Neutrophil (primary cell): ENCODE data around the gene TMOD2.

Experiments used
- H3K27ac ChIP-seq: fragments of 200-600 bp; sonication (generic); 2 replicates; pipeline ENCODE4 v1.5.1; 2016; ENCODE audit warnings: mild to moderate bottlenecking, moderate library complexity
- H3K27me3 ChIP-seq: fragments of 200-600 bp; sonication (generic); 2 replicates; pipeline ENCODE4 v1.6.0; 2016; ENCODE audit warnings: mild to moderate bottlenecking
- H3K36me3 ChIP-seq: fragments of 200-600 bp; sonication (generic); 2 replicates; pipeline ENCODE4 v1.5.1; 2017
- H3K4me1 ChIP-seq, 2 experiments: fragments of 200-600 bp in 1 of 2; sonication (generic) in 1 of 2; 1 replicate in 1 of 2; 2 replicates in 1 of 2; pipeline versions ENCODE4 v1.5.1 to v1.6.1; 2013 to 2016; ENCODE audit warnings: low read depth in 1 of 2, low read length in 1 of 2, mild to moderate bottlenecking in 1 of 2, moderate library complexity in 1 of 2; ENCODE audit not compliant: control insufficient read depth in 1 of 2, insufficient read depth in 1 of 2
- H3K4me3 ChIP-seq, 2 experiments: fragments of 200-600 bp in 1 of 2; sonication (generic) in 1 of 2; 1 replicate in 1 of 2; 2 replicates in 1 of 2; pipeline ENCODE4 v1.5.1; 2013 to 2016; ENCODE audit warnings: low read depth in 1 of 2, low read length in 1 of 2, mild to moderate bottlenecking in 1 of 2, moderate library complexity in 1 of 2
- H3K9me3 ChIP-seq: fragments of 200-600 bp; sonication (generic); 2 replicates; pipeline ENCODE4 v1.5.1; 2016
- TF ChIP-seq, protein P1 (sequence below): fragments of 200-600 bp; sonication (generic); IDR thresholded peaks from 2 replicates; pipeline ENCODE4 v1.5.1; 2016; ENCODE audit warnings: antibody characterized with exemption

Gene TMOD2

DNA sequence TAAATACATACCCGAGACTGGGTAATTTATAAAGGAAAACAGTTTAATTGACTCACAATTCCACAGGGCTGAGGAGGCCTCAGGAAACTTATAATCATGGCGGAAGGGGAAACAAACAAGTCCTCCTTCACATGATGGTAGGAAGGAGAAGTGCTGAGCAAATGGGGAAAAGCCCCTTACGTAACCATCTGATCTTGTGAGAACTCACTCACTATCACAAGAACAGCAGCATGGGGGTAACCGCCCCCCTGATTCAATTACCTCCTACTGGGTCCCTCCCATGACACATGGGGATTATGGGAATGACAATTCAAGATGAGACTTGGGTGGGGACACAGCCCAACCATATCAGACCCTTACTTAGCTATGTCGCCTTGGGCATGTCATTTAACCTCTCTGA, 42.4 kb upstream of the TMOD2 start:
- no peaks in the 10 kb centered on the region for H3K36me3 ChIP-seq
- H3K4me3 ChIP-seq, result no peak overlapping the region
- H3K9me3 ChIP-seq, result no peaks in the 10 kb centered on the region
- no peaks in the 10 kb centered on the region for H3K27me3 ChIP-seq
- TF ChIP-seq, protein P1, sequence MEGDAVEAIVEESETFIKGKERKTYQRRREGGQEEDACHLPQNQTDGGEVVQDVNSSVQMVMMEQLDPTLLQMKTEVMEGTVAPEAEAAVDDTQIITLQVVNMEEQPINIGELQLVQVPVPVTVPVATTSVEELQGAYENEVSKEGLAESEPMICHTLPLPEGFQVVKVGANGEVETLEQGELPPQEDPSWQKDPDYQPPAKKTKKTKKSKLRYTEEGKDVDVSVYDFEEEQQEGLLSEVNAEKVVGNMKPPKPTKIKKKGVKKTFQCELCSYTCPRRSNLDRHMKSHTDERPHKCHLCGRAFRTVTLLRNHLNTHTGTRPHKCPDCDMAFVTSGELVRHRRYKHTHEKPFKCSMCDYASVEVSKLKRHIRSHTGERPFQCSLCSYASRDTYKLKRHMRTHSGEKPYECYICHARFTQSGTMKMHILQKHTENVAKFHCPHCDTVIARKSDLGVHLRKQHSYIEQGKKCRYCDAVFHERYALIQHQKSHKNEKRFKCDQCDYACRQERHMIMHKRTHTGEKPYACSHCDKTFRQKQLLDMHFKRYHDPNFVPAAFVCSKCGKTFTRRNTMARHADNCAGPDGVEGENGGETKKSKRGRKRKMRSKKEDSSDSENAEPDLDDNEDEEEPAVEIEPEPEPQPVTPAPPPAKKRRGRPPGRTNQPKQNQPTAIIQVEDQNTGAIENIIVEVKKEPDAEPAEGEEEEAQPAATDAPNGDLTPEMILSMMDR, result no peak
- no peaks in the 10 kb centered on the region for H3K4me1 ChIP-seq
- H3K27ac ChIP-seq, result no peak overlapping the region

DNA sequence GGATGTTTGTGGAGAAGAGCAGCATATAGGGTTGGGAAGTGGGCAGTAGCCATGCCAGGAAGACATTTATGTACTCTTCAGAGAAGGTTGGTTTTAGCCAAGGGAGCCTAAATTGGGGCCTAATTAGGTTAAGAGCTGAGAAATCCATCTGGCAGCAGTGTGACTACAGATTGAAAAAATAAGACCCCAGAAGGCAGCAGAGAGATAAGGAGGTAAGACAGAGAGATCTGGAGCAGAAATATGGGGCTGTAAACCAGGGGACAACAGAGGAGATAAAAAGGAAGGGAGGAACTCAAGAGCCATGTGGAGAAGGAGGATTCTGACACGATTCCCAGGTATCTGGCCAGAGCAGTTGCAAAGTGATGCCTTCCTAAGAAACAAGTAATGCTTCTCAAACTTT, 37.2 kb upstream of the TMOD2 start:
- Histone ChIP-seq H3K4me3 (no peak overlapping the region), H3K27ac (no peak overlapping the region), H3K4me1 (no peaks in the 10 kb centered on the region), H3K9me3 (no peaks in the 10 kb centered on the region), H3K36me3 (no peaks in the 10 kb centered on the region), H3K27me3 (no peaks in the 10 kb centered on the region)
- TF ChIP-seq, protein P1, result no peak

DNA sequence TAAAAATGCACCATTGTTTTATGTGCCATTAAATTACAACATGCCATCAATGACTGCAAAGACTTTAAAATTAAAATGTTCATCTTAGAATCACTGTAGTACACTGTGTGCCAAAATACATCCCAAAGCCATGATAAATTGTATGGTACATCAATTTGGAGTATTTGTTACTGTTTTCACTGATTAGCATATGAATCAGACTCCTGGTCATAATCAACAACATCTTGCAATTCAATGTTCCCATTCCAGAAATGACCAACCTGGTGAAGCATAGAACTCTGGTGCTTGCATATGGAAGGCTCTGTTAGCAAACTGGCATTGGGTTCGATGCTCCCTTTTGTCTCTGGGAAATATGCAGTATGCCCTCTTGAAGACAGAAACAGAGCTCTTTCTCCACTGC, 36.5 kb upstream of the TMOD2 start:
- TF ChIP-seq, protein P1, result no peak
- H3K9me3 ChIP-seq, result no peaks in the 10 kb centered on the region

DNA sequence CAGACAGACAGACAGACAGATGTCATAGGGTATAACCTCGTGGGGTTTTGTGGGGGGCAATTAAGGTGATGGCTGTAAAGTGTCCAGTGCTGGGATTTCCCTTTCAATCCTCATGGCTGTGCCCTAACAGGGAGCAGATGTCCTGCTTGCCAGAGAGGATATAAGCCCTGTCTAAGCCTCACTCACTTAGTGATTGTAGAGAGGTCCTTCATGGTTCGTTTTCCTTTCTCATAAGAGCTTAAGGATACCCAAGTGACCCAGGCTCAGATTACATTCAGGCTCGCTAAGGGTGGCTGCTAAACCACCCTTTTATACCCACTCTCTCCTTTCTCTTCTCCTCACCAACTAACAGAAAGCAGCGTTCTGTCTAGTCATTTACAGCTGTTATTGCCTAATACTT, 33.2 kb upstream of the TMOD2 start:
- Histone ChIP-seq H3K9me3 (no peaks in the 10 kb centered on the region), H3K27me3 (no peaks in the 10 kb centered on the region), H3K4me3 (no peak overlapping the region), H3K27ac (no peak overlapping the region), H3K36me3 (peaks cover under 1% of the 10 kb centered on the region), H3K4me1 (no peaks in the 10 kb centered on the region)
- TF ChIP-seq, protein P1, result no peak

More for the DNA sequence above, 36.5 kb upstream of the TMOD2 start:
- Histone ChIP-seq H3K36me3 (no peaks in the 10 kb centered on the region), H3K27ac (no peak overlapping the region), H3K4me3 (no peak overlapping the region), H3K27me3 (no peaks in the 10 kb centered on the region), H3K4me1 (no peaks in the 10 kb centered on the region)

DNA sequence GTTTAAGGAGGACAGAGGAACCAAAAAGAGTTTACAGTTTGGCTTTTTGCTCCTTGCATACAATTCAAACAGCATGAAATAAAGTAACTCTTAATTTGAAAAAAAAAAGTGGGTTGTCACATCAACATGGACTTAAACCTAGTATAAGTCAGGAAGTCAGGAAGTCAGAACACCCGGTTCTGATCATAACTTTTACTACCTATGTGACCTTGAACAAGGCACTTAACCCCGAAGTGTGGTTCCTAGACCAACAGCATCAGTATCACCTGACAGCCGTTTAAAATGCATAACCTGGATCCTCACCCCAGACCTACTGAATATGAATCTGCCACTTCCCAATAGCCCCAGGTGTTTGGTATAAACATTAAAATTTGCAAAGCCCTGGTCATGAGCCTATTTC, 32.7 kb upstream of the TMOD2 start:
- no peaks in the 10 kb centered on the region for H3K27me3 ChIP-seq
- H3K27ac ChIP-seq, result no peak overlapping the region
- TF ChIP-seq, protein P1, result no peak
- H3K36me3 ChIP-seq, result peaks cover 4% of the 10 kb centered on the region
- H3K9me3 ChIP-seq, result no peaks in the 10 kb centered on the region
- no peaks in the 10 kb centered on the region for H3K4me1 ChIP-seq
- no peak overlapping the region for H3K4me3 ChIP-seq
